ENCODE data around the gene COL4A2. TPM values are rescaled to one million over a fixed set of nuclear protein-coding genes. Genes with fewer than 3 reads are reported as not detected.

Gene COL4A2
- total and polyA plus RNA-seq, 2 donors (not counting 1 experiment from before 2014, with no cell fraction given): 0.17 TPM; not detected in 1

DNA sequence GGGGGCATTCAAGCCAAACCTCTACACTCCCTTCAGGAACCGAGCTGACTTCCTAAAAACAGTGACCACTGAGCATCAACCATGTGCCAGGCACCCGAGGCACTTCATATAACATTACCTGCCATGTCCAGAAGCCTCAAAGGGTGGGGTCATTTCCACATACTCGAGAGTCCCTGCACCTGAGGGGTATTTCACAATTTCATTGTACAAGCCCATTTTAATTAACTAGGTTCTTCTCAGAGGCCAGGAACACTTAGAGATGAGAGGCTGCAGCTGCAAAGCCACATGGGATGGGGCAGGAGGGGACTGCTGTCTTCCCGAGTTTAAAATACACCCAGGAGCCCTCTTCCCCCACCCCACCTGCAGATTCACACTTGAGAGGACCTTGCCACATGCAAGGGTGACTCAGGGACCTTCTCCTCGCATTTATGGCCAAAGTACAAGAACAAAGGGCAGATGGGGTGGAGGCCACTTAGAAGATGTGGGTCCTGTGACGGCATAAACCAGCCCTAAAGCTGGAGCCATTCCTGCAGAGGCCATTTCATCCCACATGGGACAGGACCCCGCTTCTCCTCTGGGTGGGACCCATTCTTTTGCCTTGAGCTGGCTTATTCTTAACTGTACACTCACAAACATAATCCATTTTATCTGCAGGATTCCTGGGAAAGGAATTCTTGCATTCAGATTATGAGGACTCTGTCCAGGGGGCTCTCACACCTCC, 210.6 kb downstream of the COL4A2 start:
- Histone ChIP-seq H3K4me1 (ENCODE audit: control insufficient read depth in 2 of 2, insufficient read depth in 2 of 2, low read length in 2 of 2) (no peaks in the 10 kb centered on the region), H3K9me3 (ENCODE audit: control extremely low read depth in 1 of 3, control insufficient read depth in 2 of 3, insufficient read depth in 1 of 3, low read length in 2 of 3) (no peaks in the 10 kb centered on the region), H4K20me1 (ENCODE audit: control insufficient read depth, insufficient read depth, low read length, poor library complexity, severe bottlenecking) (no peaks in the 10 kb centered on the region), H3K27me3 (replicated peaks in 1 of 4; ENCODE audit: control extremely low read depth in 1 of 4, control insufficient read depth in 3 of 4, insufficient read depth in 4 of 4, low read length in 3 of 4) (no peaks in the 10 kb centered on the region), H3K4me3 (ENCODE audit: control extremely low read depth in 1 of 5, extremely low read depth in 1 of 5, insufficient read depth in 1 of 5, low read depth in 2 of 5, low read length in 4 of 5) (no peak overlapping the region), H3K79me2 (ENCODE audit: control insufficient read depth, insufficient read depth, low read length) (no peaks in the 10 kb centered on the region), H3K9ac (ENCODE audit: low read length) (no peak overlapping the region), H3K36me3 (replicated peaks in 1 of 2; ENCODE audit: control extremely low read depth in 1 of 2, control insufficient read depth in 1 of 2, extremely low read depth in 1 of 2, insufficient read depth in 2 of 2, low read length in 1 of 2) (no peaks in the 10 kb centered on the region), H2AFZ (ENCODE audit: insufficient read depth, low read depth, low read length, poor library complexity, severe bottlenecking) (no peak overlapping the region), H3K4me2 (replicated peaks; ENCODE audit: low read depth, low read length, poor library complexity, severe bottlenecking) (no peak overlapping the region), H3K27ac (ENCODE audit: low read length in 2 of 2) (no peak overlapping the region)
- H3K27ac Mint-ChIP-seq: no peak overlapping the region
- POLR2A ChIA-PET: no interaction called here
- WGBS (ENCODE audit: insufficient coverage): 45% methylated on average over 4 of the region's 7 CpGs
- CTCF ChIA-PET: no interaction called here
- TF ChIP-seq EZH2 (IDR thresholded peaks at IDR 0.05; ENCODE audit: borderline replicate concordance, insufficient read depth, low read depth, low read length, poor library complexity, severe bottlenecking): no peak
- TF ChIP-seq, protein P1, sequence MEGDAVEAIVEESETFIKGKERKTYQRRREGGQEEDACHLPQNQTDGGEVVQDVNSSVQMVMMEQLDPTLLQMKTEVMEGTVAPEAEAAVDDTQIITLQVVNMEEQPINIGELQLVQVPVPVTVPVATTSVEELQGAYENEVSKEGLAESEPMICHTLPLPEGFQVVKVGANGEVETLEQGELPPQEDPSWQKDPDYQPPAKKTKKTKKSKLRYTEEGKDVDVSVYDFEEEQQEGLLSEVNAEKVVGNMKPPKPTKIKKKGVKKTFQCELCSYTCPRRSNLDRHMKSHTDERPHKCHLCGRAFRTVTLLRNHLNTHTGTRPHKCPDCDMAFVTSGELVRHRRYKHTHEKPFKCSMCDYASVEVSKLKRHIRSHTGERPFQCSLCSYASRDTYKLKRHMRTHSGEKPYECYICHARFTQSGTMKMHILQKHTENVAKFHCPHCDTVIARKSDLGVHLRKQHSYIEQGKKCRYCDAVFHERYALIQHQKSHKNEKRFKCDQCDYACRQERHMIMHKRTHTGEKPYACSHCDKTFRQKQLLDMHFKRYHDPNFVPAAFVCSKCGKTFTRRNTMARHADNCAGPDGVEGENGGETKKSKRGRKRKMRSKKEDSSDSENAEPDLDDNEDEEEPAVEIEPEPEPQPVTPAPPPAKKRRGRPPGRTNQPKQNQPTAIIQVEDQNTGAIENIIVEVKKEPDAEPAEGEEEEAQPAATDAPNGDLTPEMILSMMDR (IDR thresholded peaks at IDR 0.05): no peak
- H3K27me3 Mint-ChIP-seq: no peaks in the 10 kb centered on the region
- ATAC-seq (ENCODE audit: low read depth): no peak
- intact Hi-C loops (cut with micrococcal nuclease): no loop called here
- no peak for DNase-seq
- H3K9me3 Mint-ChIP-seq (ENCODE audit: insufficient read depth): no peaks in the 10 kb centered on the region
- H3K4me1 Mint-ChIP-seq: peaks cover 3% of the 10 kb centered on the region
- H3K4me3 Mint-ChIP-seq: no peak overlapping the region

DNA sequence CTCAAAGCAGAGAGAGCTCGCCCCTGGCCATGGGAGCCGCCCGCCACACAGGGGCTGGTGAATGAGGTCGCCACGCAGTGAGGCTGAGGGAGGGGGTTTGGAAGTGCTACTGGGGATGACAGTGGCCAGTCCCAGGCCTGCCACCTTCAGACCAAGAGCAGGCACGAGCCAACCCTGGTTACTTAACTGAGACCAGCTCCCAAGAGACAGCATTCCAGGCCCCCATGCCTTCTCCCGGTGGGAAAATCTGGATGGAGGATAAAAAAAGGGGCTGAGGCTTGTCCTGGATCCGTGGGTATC, 211.1 kb downstream of the COL4A2 start:
- H3K36me3 ChIP-seq (replicated peaks in 1 of 2; ENCODE audit: control extremely low read depth in 1 of 2, control insufficient read depth in 1 of 2, extremely low read depth in 1 of 2, insufficient read depth in 2 of 2, low read length in 1 of 2): no peaks in the 10 kb centered on the region
- no peak for TF ChIP-seq EZH2 (IDR thresholded peaks at IDR 0.05; ENCODE audit: borderline replicate concordance, insufficient read depth, low read depth, low read length, poor library complexity, severe bottlenecking)
- TF ChIP-seq, protein P1 (IDR thresholded peaks at IDR 0.05): no peak
- Mint-ChIP-seq H3K27me3 (no peaks in the 10 kb centered on the region), H3K4me3 (no peak overlapping the region), H3K27ac (no peak overlapping the region), H3K4me1 (peaks cover 3% of the 10 kb centered on the region), H3K9me3 (ENCODE audit: insufficient read depth) (no peaks in the 10 kb centered on the region)
- intact Hi-C loops (cut with micrococcal nuclease): no loop called here
- no peak overlapping the region for H3K4me2 ChIP-seq (replicated peaks; ENCODE audit: low read depth, low read length, poor library complexity, severe bottlenecking)
- H3K9me3 ChIP-seq (ENCODE audit: control extremely low read depth in 1 of 3, control insufficient read depth in 2 of 3, insufficient read depth in 1 of 3, low read length in 2 of 3): no peaks in the 10 kb centered on the region
- no peak overlapping the region for H3K4me3 ChIP-seq (ENCODE audit: control extremely low read depth in 1 of 5, extremely low read depth in 1 of 5, insufficient read depth in 1 of 5, low read depth in 2 of 5, low read length in 4 of 5)
- DNase-seq (no peak), ATAC-seq (ENCODE audit: low read depth) (no peak)
- no peaks in the 10 kb centered on the region for H3K27me3 ChIP-seq (replicated peaks in 1 of 4; ENCODE audit: control extremely low read depth in 1 of 4, control insufficient read depth in 3 of 4, insufficient read depth in 4 of 4, low read length in 3 of 4)
- no peak overlapping the region for H3K9ac ChIP-seq (ENCODE audit: low read length)
- 73% methylated on average over 2 of the region's 8 CpGs for WGBS (ENCODE audit: insufficient coverage)
- H3K4me1 ChIP-seq (ENCODE audit: control insufficient read depth in 2 of 2, insufficient read depth in 2 of 2, low read length in 2 of 2): no peaks in the 10 kb centered on the region
- no peak overlapping the region for H2AFZ ChIP-seq (ENCODE audit: insufficient read depth, low read depth, low read length, poor library complexity, severe bottlenecking)
- no peaks in the 10 kb centered on the region for H3K79me2 ChIP-seq (ENCODE audit: control insufficient read depth, insufficient read depth, low read length)
- POLR2A ChIA-PET: no interaction called here
- CTCF ChIA-PET: no interaction called here
- H3K27ac ChIP-seq (ENCODE audit: low read length in 2 of 2): no peak overlapping the region
- no peaks in the 10 kb centered on the region for H4K20me1 ChIP-seq (ENCODE audit: control insufficient read depth, insufficient read depth, low read length, poor library complexity, severe bottlenecking)

Data from B cell (primary cell).